NB4 (cell line): ENCODE results near the gene ADAMTSL3.

Experiments
- CTCF ChIP-seq: IDR thresholded peaks from one replicate; pipeline ENCODE4 v1.5.1; 2012; ENCODE audit warnings: low read depth, low read length
- MYC ChIP-seq: IDR thresholded peaks from 2 replicates; pipeline ENCODE4 v1.6.1; 2011; ENCODE audit warnings: low read depth, low read length
- POLR2A ChIP-seq: IDR thresholded peaks from 2 replicates; pipeline ENCODE4 v1.6.1; 2011; ENCODE audit warnings: mild to moderate bottlenecking; ENCODE audit not compliant: insufficient read length; ENCODE audit errors: extremely low read depth
- TF ChIP-seq, protein P1 (sequence below): IDR thresholded peaks from 2 replicates; pipeline ENCODE4 v1.6.1; 2011; ENCODE audit warnings: low read depth, low read length

GRCh38 chr15:83971992-83972391, 318.1 kb downstream of the ADAMTSL3 start:
- TF ChIP-seq POLR2A = no peak
- TF ChIP-seq CTCF = no peak
- TF ChIP-seq, protein P1, sequence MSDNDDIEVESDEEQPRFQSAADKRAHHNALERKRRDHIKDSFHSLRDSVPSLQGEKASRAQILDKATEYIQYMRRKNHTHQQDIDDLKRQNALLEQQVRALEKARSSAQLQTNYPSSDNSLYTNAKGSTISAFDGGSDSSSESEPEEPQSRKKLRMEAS = no peak
- TF ChIP-seq MYC = no peak
